MM.1S (cell line): Measurements from ENCODE around the gene WHRN.
A peak's percentile ranks its signal among the peaks of the same experiment; 100 is the strongest.

Experiments
- DNase-seq: peaks from one replicate; pipeline ENCODE4 v3.0.0-alpha.2; 2015
- H2AFZ ChIP-seq: fragments of 300-600 bp; sonication (generic); 2 replicates; pipeline ENCODE4 v1.6.0; 2016; ENCODE audit warnings: antibody characterized with exemption, low read length
- H3F3A ChIP-seq: fragments of 300-600 bp; sonication (generic); 2 replicates; pipeline ENCODE4 v1.6.1; 2016; ENCODE audit warnings: mild to moderate bottlenecking, antibody characterized with exemption, low read length, moderate library complexity, mixed read lengths; ENCODE audit not compliant: insufficient read depth
- H3K27ac ChIP-seq: fragments of 300-600 bp; sonication (generic); 2 replicates; pipeline ENCODE4 v1.5.1; 2016; ENCODE audit warnings: mild to moderate bottlenecking, low read length
- H3K27me3 ChIP-seq: fragments of 300-600 bp; sonication (generic); replicated peaks from 2 replicates; pipeline ENCODE4 v1.6.0; 2016; ENCODE audit warnings: low read length; ENCODE audit not compliant: insufficient read depth
- H3K36me3 ChIP-seq: fragments of 300-600 bp; sonication (generic); replicated peaks from 2 replicates; pipeline ENCODE4 v1.6.1; 2016; ENCODE audit warnings: mild to moderate bottlenecking, low read length, mixed read lengths; ENCODE audit not compliant: insufficient read depth
- H3K4me1 ChIP-seq: fragments of 300-600 bp; sonication (generic); 2 replicates; pipeline ENCODE4 v1.6.1; 2016; ENCODE audit warnings: low read length, mixed read lengths
- H3K4me2 ChIP-seq: fragments of 300-600 bp; sonication (generic); 2 replicates; pipeline ENCODE4 v1.6.0; 2016; ENCODE audit warnings: low read depth, low read length
- H3K4me3 ChIP-seq: fragments of 300-600 bp; sonication (generic); 2 replicates; pipeline ENCODE4 v1.5.1; 2016; ENCODE audit warnings: low read length, mixed read lengths
- H3K79me2 ChIP-seq: fragments of 300-600 bp; sonication (generic); 2 replicates; pipeline ENCODE4 v1.6.1; 2016; ENCODE audit warnings: mixed run types, low read length, mixed read lengths
- H3K9ac ChIP-seq: fragments of 300-600 bp; sonication (generic); 2 replicates; pipeline ENCODE4 v1.6.1; 2016; ENCODE audit warnings: low read length, mixed read lengths
- H3K9me2 ChIP-seq: fragments of 300-600 bp; sonication (generic); replicated peaks from 2 replicates; pipeline ENCODE4 v1.6.1; 2016; ENCODE audit warnings: mild to moderate bottlenecking, low read length, mixed read lengths; ENCODE audit not compliant: insufficient read depth
- H3K9me3 ChIP-seq: fragments of 300-600 bp; sonication (generic); replicated peaks from 2 replicates; pipeline ENCODE4 v1.6.1; 2016; ENCODE audit warnings: mild to moderate bottlenecking, low read length, mixed read lengths; ENCODE audit not compliant: insufficient read depth
- H4K20me1 ChIP-seq: fragments of 300-600 bp; sonication (generic); 2 replicates; pipeline ENCODE4 v1.6.1; 2016; ENCODE audit warnings: mild to moderate bottlenecking, low read length, moderate library complexity, mixed read lengths; ENCODE audit not compliant: insufficient read depth
- CTCF ChIP-seq: fragments of 300-600 bp; sonication (generic); IDR thresholded peaks from 2 replicates; pipeline ENCODE4 v1.5.1; 2016; ENCODE audit warnings: antibody characterized with exemption, low read length, mixed read lengths
- EZH2 ChIP-seq: fragments of 300-600 bp; sonication (generic); optimal IDR thresholded peaks from 2 replicates; pipeline ENCODE3; 2017; ENCODE audit warnings: low read depth, mild to moderate bottlenecking, antibody characterized with exemption, low read length, mixed read lengths
- EZH2phosphoT487 ChIP-seq: fragments of 300-600 bp; sonication (generic); IDR thresholded peaks from 2 replicates; pipeline ENCODE4 v1.6.1; 2018; ENCODE audit warnings: antibody characterized with exemption, low read length

Gene WHRN

GRCh38 chr9:114499528-114499927 lies 5.7 kb downstream of the WHRN start:
- no peaks in the 10 kb centered on the region for H3K9me3 ChIP-seq
- TF ChIP-seq CTCF: no peak
- TF ChIP-seq EZH2: no peak
- TF ChIP-seq EZH2phosphoT487: no peak
- no peak overlapping the region for H3K4me3 ChIP-seq
- H3K4me2 ChIP-seq: no peak overlapping the region
- H3K9ac ChIP-seq: no peak overlapping the region
- H3K4me1 ChIP-seq: peaks cover 24% of the 10 kb centered on the region
- H2AFZ ChIP-seq: no peak overlapping the region
- peaks cover 30% of the 10 kb centered on the region for H3F3A ChIP-seq
- H3K9me2 ChIP-seq: no peaks in the 10 kb centered on the region
- no peak overlapping the region for H3K27ac ChIP-seq
- H3K36me3 ChIP-seq: no peaks in the 10 kb centered on the region
- no peaks in the 10 kb centered on the region for H4K20me1 ChIP-seq
- no peak for DNase-seq
- no peaks in the 10 kb centered on the region for H3K27me3 ChIP-seq
- H3K79me2 ChIP-seq: peaks cover 100% of the 10 kb centered on the region

GRCh38 chr9:114497727-114498382 lies 7.4 kb downstream of the WHRN start:
- Histone ChIP-seq H3K9me2 (no peaks in the 10 kb centered on the region), H3K9me3 (no peaks in the 10 kb centered on the region), H3K27me3 (no peaks in the 10 kb centered on the region), H3K4me3 (no peak overlapping the region), H3K79me2 (peaks cover 99% of the 10 kb centered on the region), H2AFZ (no peak overlapping the region), H3K4me2 (peak overlapping the region; percentile 11; the same call in 1 of the 2 replicates), H4K20me1 (no peaks in the 10 kb centered on the region), H3K27ac (peak overlapping the region; percentile 7; the same call in 1 of the 2 replicates), H3K4me1 (peaks cover 24% of the 10 kb centered on the region), H3K36me3 (no peaks in the 10 kb centered on the region), H3K9ac (peak overlapping the region; percentile 14; the same call in 1 of the 2 replicates), H3F3A (peaks cover 16% of the 10 kb centered on the region)
- TF ChIP-seq CTCF (no peak), EZH2 (no peak), EZH2phosphoT487 (no peak)
- DNase-seq: no peak

GRCh38 chr9:114497236-114497635 lies 8.0 kb downstream of the WHRN start:
- H3K27ac ChIP-seq: peak overlapping the region; percentile 7; the same call in 1 of the 2 replicates
- H3K4me2 ChIP-seq: peak overlapping the region; percentile 11
- H3K9ac ChIP-seq: peak overlapping the region; percentile 14; the same call in 1 of the 2 replicates
- TF ChIP-seq EZH2: no peak
- no peak for TF ChIP-seq CTCF
- no peak for TF ChIP-seq EZH2phosphoT487
- no peaks in the 10 kb centered on the region for H3K36me3 ChIP-seq
- no peaks in the 10 kb centered on the region for H4K20me1 ChIP-seq
- peak; percentile 15 for DNase-seq
- peaks cover 24% of the 10 kb centered on the region for H3K4me1 ChIP-seq
- H3K9me2 ChIP-seq: no peaks in the 10 kb centered on the region
- no peak overlapping the region for H3K4me3 ChIP-seq
- peaks cover 99% of the 10 kb centered on the region for H3K79me2 ChIP-seq
- H3F3A ChIP-seq: peaks cover 11% of the 10 kb centered on the region
- no peak overlapping the region for H2AFZ ChIP-seq
- no peaks in the 10 kb centered on the region for H3K27me3 ChIP-seq
- H3K9me3 ChIP-seq: no peaks in the 10 kb centered on the region
